ENCODE results near the gene THSD7B. TPM values are rescaled to one million over a fixed set of nuclear protein-coding genes. Genes with fewer than 3 reads are reported as not detected.

Gene THSD7B
- total RNA-seq, 1 donor from 2014 or later, result 10.5 TPM

DNA sequence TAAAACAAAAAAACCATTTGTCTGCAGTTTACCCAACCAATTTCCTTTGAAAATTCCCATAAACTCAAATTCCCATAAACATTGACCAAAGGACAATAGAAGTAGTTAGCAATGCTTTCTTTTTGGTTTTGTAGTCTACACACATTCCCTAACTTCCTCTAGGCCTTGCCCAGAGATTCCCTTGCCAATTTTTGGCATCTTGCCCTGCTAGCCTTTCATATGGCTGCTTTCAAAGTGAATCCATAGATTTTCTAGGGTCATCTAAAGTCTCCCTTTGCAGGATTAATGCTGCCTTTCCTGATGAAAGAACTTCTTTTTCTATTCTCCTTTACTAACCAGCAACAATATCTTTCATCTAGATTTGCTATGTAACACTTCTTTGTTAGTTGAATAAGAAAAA is 33.4 kb downstream of the THSD7B start:
- no peak for TF ChIP-seq CTCF (IDR thresholded peaks at IDR 0.05; ENCODE audit: unreplicated experiment)
- no peaks in the 10 kb centered on the region for H3K4me1 Mint-ChIP-seq (ENCODE audit: unreplicated experiment)
- H3K27me3 Mint-ChIP-seq (ENCODE audit: unreplicated experiment), result no peaks in the 10 kb centered on the region
- no peaks in the 10 kb centered on the region for H3K36me3 Mint-ChIP-seq (ENCODE audit: low read depth, unreplicated experiment)
- no peak overlapping the region for H3K4me3 Mint-ChIP-seq (ENCODE audit: unreplicated experiment)
- no peaks in the 10 kb centered on the region for H3K9me3 Mint-ChIP-seq (ENCODE audit: unreplicated experiment)
- DNase-seq (ENCODE audit: low spot score), result no peak
- no peak overlapping the region for H3K27ac Mint-ChIP-seq (ENCODE audit: unreplicated experiment)

DNA sequence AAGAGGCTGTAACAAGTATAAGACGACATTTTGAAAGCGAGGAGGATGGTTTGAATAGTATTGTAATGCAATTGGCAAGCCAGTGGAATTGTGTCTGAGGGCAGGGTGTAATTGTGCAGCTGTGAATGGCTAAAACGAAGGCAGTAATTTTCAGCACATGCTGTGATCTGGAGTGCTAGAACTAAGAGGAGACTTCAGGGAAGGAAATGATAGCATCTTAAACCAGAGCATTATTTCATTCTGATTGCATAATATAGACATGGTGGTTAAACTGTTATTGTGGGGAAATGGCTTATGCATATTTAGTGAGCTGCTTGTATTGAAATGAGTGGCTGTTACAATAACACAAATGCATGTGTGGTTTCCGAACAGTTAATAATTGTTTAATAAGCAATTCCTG is 36.3 kb downstream of the THSD7B start:
- no peaks in the 10 kb centered on the region for H3K4me1 Mint-ChIP-seq (ENCODE audit: unreplicated experiment)
- H3K9me3 Mint-ChIP-seq (ENCODE audit: unreplicated experiment), result no peaks in the 10 kb centered on the region
- H3K27ac Mint-ChIP-seq (ENCODE audit: unreplicated experiment), result no peak overlapping the region
- H3K36me3 Mint-ChIP-seq (ENCODE audit: low read depth, unreplicated experiment), result no peaks in the 10 kb centered on the region
- no peaks in the 10 kb centered on the region for H3K27me3 Mint-ChIP-seq (ENCODE audit: unreplicated experiment)
- TF ChIP-seq CTCF (IDR thresholded peaks at IDR 0.05; ENCODE audit: unreplicated experiment), result no peak
- H3K4me3 Mint-ChIP-seq (ENCODE audit: unreplicated experiment), result no peak overlapping the region
- DNase-seq (ENCODE audit: low spot score), result no peak

DNA sequence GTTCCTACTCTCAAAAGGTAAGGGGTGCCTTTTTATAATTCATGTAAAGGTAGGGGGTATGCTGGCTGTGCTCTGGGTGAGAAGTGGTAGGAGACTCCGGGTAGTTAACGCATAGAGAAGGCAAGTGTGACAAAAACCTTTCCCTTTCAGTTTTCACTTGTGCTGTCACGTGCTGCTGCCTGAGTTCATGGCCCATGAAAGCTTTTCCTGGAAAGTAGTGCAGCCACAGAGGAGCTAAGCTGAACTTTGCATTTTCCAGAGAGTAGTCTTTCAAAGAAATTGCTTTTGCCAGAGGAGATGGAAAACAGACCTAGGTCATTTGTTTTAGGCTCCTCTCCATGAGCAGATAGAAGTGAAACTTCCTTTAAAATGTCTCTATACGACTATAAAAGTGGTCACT is 44.7 kb downstream of the THSD7B start:
- DNase-seq (ENCODE audit: low spot score), result no peak
- no peaks in the 10 kb centered on the region for H3K9me3 Mint-ChIP-seq (ENCODE audit: unreplicated experiment)
- no peak overlapping the region for H3K27ac Mint-ChIP-seq (ENCODE audit: unreplicated experiment)
- H3K4me3 Mint-ChIP-seq (ENCODE audit: unreplicated experiment), result no peak overlapping the region
- H3K27me3 Mint-ChIP-seq (ENCODE audit: unreplicated experiment), result peaks cover 1% of the 10 kb centered on the region
- TF ChIP-seq CTCF (IDR thresholded peaks at IDR 0.05; ENCODE audit: unreplicated experiment), result no peak
- H3K36me3 Mint-ChIP-seq (ENCODE audit: low read depth, unreplicated experiment), result no peaks in the 10 kb centered on the region
- H3K4me1 Mint-ChIP-seq (ENCODE audit: unreplicated experiment), result no peaks in the 10 kb centered on the region

- H3K4me3 Mint-ChIP-seq (ENCODE audit: unreplicated experiment), result no peak overlapping the region
- no peak for TF ChIP-seq CTCF (IDR thresholded peaks at IDR 0.05; ENCODE audit: unreplicated experiment)
- DNase-seq (ENCODE audit: low spot score), result no peak
- no peaks in the 10 kb centered on the region for H3K27me3 Mint-ChIP-seq (ENCODE audit: unreplicated experiment)
- no peaks in the 10 kb centered on the region for H3K9me3 Mint-ChIP-seq (ENCODE audit: unreplicated experiment)
- H3K27ac Mint-ChIP-seq (ENCODE audit: unreplicated experiment), result no peak overlapping the region
- peaks cover 5% of the 10 kb centered on the region for H3K4me1 Mint-ChIP-seq (ENCODE audit: unreplicated experiment)
- no peaks in the 10 kb centered on the region for H3K36me3 Mint-ChIP-seq (ENCODE audit: low read depth, unreplicated experiment)
Measured at GRCh38 chr2:136818839-136819238, 53.5 kb downstream of the THSD7B start.

- Mint-ChIP-seq H3K27ac (ENCODE audit: unreplicated experiment) (no peak overlapping the region), H3K36me3 (ENCODE audit: low read depth, unreplicated experiment) (no peaks in the 10 kb centered on the region), H3K9me3 (ENCODE audit: unreplicated experiment) (no peaks in the 10 kb centered on the region), H3K27me3 (ENCODE audit: unreplicated experiment) (no peaks in the 10 kb centered on the region), H3K4me3 (ENCODE audit: unreplicated experiment) (no peak overlapping the region), H3K4me1 (ENCODE audit: unreplicated experiment) (peaks cover 5% of the 10 kb centered on the region)
- no peak for TF ChIP-seq CTCF (IDR thresholded peaks at IDR 0.05; ENCODE audit: unreplicated experiment)
- no peak for DNase-seq (ENCODE audit: low spot score)
Measured at GRCh38 chr2:136823291-136823690, 57.9 kb downstream of the THSD7B start.

Measured in endothelial cell (in vitro differentiated cells).